Measurements from ENCODE around the gene PAQR6.

The PAQR6 gene

GRCh38 chr1:156195853-156196252 lies 52.0 kb downstream of the PAQR6 start:
- DNase-seq (ENCODE audit: low read depth): no peak

- DNase-seq (ENCODE audit: low read depth): no peak
Measured at GRCh38 chr1:156194300-156194652, 53.6 kb downstream of the PAQR6 start.

- DNase-seq (ENCODE audit: low read depth): peak; percentile 96
Measured at GRCh38 chr1:156193488-156194299, 54.2 kb downstream of the PAQR6 start, which contains the start of gene SLC25A44. TSS of gene SLC25A44 (plus strand) at chr1:156194104. CDS start at chr1:156199848, 5,744 bp downstream.
